Endothelial cell of umbilical vein (primary cell): ENCODE data around the gene FNDC8. TPM values are rescaled to one million over a fixed set of nuclear protein-coding genes. Genes with fewer than 3 reads are reported as not detected.
"Not testable (repeated sequence)": the region's sequence is repeated elsewhere in the genome, so short reads cannot be mapped to it uniquely, and the experiment has no call there.

ENCODE experiments used
- BruUV-seq: library from RNA; stranded (reverse); fragments of 400-500 nt; replicated peaks from 2 replicates; lab custom pipeline; 2021; lab: Mats Ljungman, UMichigan
- CTCF ChIA-PET: fragments of 300-600, 350-600 bp; sonication (Branson Sonifier 250); formaldehyde crosslinking; loops from one replicate; lab custom pipeline; 2021; ENCODE audit warnings: antibody characterized with exemption, inconsistent platforms; lab: Charles Lee
- POLR2A ChIA-PET: fragments of 300-600, 350-600 bp; sonication (Branson Sonifier 250); formaldehyde crosslinking; loops from one replicate; lab custom pipeline; 2021; ENCODE audit warnings: antibody characterized with exemption, inconsistent platforms; lab: Charles Lee
- DNase-seq: peaks from one replicate; pipeline ENCODE4 v3.0.0-alpha.2; 2011; ENCODE audit warnings: low read depth, low spot score
- FAIRE-seq: peaks from 2 replicates; lab custom pipeline; 2011; peaks lifted over from hg19 to GRCh38; lab: Jason Lieb, UNC
- H2AFZ ChIP-seq: 2 replicates; pipeline ENCODE4 v1.6.0; 2012; ENCODE audit warnings: low read depth, low read length, control low read depth, inconsistent platforms
- H3K27ac ChIP-seq: 2 replicates; pipeline ENCODE4 v1.5.1; 2011; ENCODE audit warnings: low read depth, mild to moderate bottlenecking, control low read depth, low read length, moderate library complexity; ENCODE audit not compliant: insufficient read depth
- H3K27me3 ChIP-seq, 2 experiments: 2 replicates each; pipeline versions ENCODE4 v1.6.0 to v1.6.1; 2011; ENCODE audit warnings: low read length in 2 of 2, mixed read lengths in 1 of 2; ENCODE audit not compliant: control insufficient read depth in 2 of 2, insufficient read depth in 2 of 2
- H3K36me3 ChIP-seq, 2 experiments: 2 replicates in 1 of 2; 3 replicates in 1 of 2; pipeline ENCODE4 v1.5.1; 2011; ENCODE audit warnings: low read length in 2 of 2, mild to moderate bottlenecking in 1 of 2, moderate library complexity in 1 of 2; ENCODE audit not compliant: control insufficient read depth in 2 of 2, insufficient read depth in 2 of 2; ENCODE audit errors: extremely low read depth in 1 of 2
- H3K4me1 ChIP-seq: 3 replicates; pipeline ENCODE4 v1.5.1; 2011; ENCODE audit warnings: mild to moderate bottlenecking, low read length; ENCODE audit not compliant: control insufficient read depth, insufficient read depth; ENCODE audit errors: extremely low read depth
- H3K4me2 ChIP-seq: 2 replicates; pipeline ENCODE4 v1.6.1; 2011; ENCODE audit warnings: low read length, control low read depth, mixed read lengths; ENCODE audit not compliant: insufficient read depth
- H3K4me3 ChIP-seq, 3 experiments: fragments of 200-600 bp in 1 of 3; sonication (generic), shearing (Covaris generic) in 1 of 3; replicated peaks in 1 of 3; 2 replicates each; pipeline ENCODE4 v1.5.1; 2011 to 2016; ENCODE audit warnings: control low read depth in 3 of 3, low read length in 3 of 3, mild to moderate bottlenecking in 2 of 3, inconsistent platforms in 1 of 3, low read depth in 1 of 3, moderate library complexity in 1 of 3; ENCODE audit not compliant: insufficient read depth in 1 of 3
- H3K79me2 ChIP-seq: 2 replicates; pipeline ENCODE4 v1.6.0; 2012; ENCODE audit warnings: low read length, inconsistent platforms; ENCODE audit not compliant: control insufficient read depth, insufficient read depth
- H3K9ac ChIP-seq: replicated peaks from 2 replicates; pipeline ENCODE3; 2011; ENCODE audit warnings: low read length, control low read depth; ENCODE audit not compliant: insufficient read depth; ENCODE audit errors: extremely low read depth
- H3K9me1 ChIP-seq: replicated peaks from 3 replicates; pipeline ENCODE4 v1.6.0; 2011; ENCODE audit warnings: mild to moderate bottlenecking, low read length; ENCODE audit not compliant: control insufficient read depth, insufficient read depth; ENCODE audit errors: extremely low read depth
- H3K9me3 ChIP-seq: replicated peaks from 2 replicates; pipeline ENCODE4 v1.5.1; 2012; ENCODE audit warnings: low read length, inconsistent platforms; ENCODE audit not compliant: control insufficient read depth, insufficient read depth
- H4K20me1 ChIP-seq: replicated peaks from 2 replicates; pipeline ENCODE3; 2011; ENCODE audit warnings: mild to moderate bottlenecking, low read length; ENCODE audit not compliant: control insufficient read depth, insufficient read depth; ENCODE audit errors: extremely low read depth
- CTCF ChIP-seq, 2 donors: IDR thresholded peaks; 1 replicate in 1 of 2; 2 replicates in 1 of 2; pipeline ENCODE4 v1.5.1; 2011; ENCODE audit warnings: low read length in 2 of 2, mild to moderate bottlenecking in 2 of 2, moderate library complexity in 2 of 2, control low read depth in 1 of 2, inconsistent platforms in 1 of 2, low read depth in 1 of 2; ENCODE audit not compliant: insufficient read depth in 1 of 2; ENCODE audit errors: extremely low read depth in 1 of 2
- EZH2 ChIP-seq: IDR thresholded peaks from 2 replicates; pipeline ENCODE4 v1.6.1; 2012; ENCODE audit warnings: borderline replicate concordance, low read depth, mild to moderate bottlenecking, moderate library complexity, low read length, inconsistent platforms; ENCODE audit not compliant: severe bottlenecking
- FOS ChIP-seq: IDR thresholded peaks from 2 replicates; pipeline ENCODE4 v1.6.1; 2011; ENCODE audit warnings: mild to moderate bottlenecking, low read length, moderate library complexity, borderline replicate concordance; ENCODE audit not compliant: insufficient read depth
- GATA2 ChIP-seq: IDR thresholded peaks from 2 replicates; pipeline ENCODE4 v1.7.0; 2011; ENCODE audit warnings: low read depth, mild to moderate bottlenecking, moderate library complexity, mixed read lengths, low read length; ENCODE audit not compliant: insufficient read length, insufficient read depth
- JUN ChIP-seq: IDR thresholded peaks from 2 replicates; pipeline ENCODE4 v1.6.1; 2011; ENCODE audit warnings: borderline replicate concordance, low read depth; ENCODE audit not compliant: insufficient read length, insufficient read depth
- MAX ChIP-seq: IDR thresholded peaks from 2 replicates; pipeline ENCODE4 v1.6.1; 2011; ENCODE audit not compliant: insufficient read depth, insufficient read length
- MYC ChIP-seq: IDR thresholded peaks from one replicate; pipeline ENCODE4 v1.6.1; 2011; ENCODE audit warnings: mild to moderate bottlenecking, low read depth, low read length
- POLR2A ChIP-seq: IDR thresholded peaks from 2 replicates; pipeline ENCODE4 v1.6.1; 2012; ENCODE audit warnings: low read depth, mild to moderate bottlenecking, control low read depth, low read length
- POLR2AphosphoS5 ChIP-seq: IDR thresholded peaks from 2 replicates; pipeline ENCODE4 v1.6.1; 2012; ENCODE audit warnings: low read depth, mild to moderate bottlenecking, control low read depth, low read length, moderate library complexity; ENCODE audit not compliant: insufficient read depth
- dilution Hi-C: fragments of 300-500 bp; cut with MboI; formaldehyde crosslinking; loops from one replicate; pipeline ENCODE4 v1.15.0; 2019; ENCODE audit warnings: low sequenced_read_pairs; ENCODE audit not compliant: extremely low pct_ligation_motif_present
- intact Hi-C: fragments of 100-400 bp; cut with micrococcal nuclease; formaldehyde crosslinking; loops from one replicate; pipeline ENCODE4 v1.10.0; 2022
- polyA plus RNA-seq, 4 experiments: library from polyadenylated mRNA; depleted of rRNA in 3 of 4; stranded (reverse) in 3 of 4; unstranded in 1 of 4; fragments of >200 nt; gene quantifications; 2 replicates each; pipeline versions ENCODE4 v1.2.1 to v1.2.3, GENCODE V29; 2011 to 2012; ENCODE audit warnings: missing spikeins in 1 of 4
- total RNA-seq: library from RNA; stranded (reverse); gene quantifications from 2 replicates; pipeline ENCODE4 v1.2.3, GENCODE V29; 2021

The FNDC8 gene
- total and polyA plus RNA-seq, 2 donors (not counting 3 experiments of a cell fraction or from before 2014, with no cell fraction given), result not detected

GRCh38 chr17:35171834-35172233 lies 50.4 kb downstream of the FNDC8 start:
- H3K4me1 ChIP-seq, result no peaks in the 10 kb centered on the region
- no TSS peak for BruUV-seq
- H3K9ac ChIP-seq, result no peak overlapping the region
- H3K4me3 ChIP-seq, result no peak overlapping the region
- POLR2A ChIA-PET, result no interaction called here
- no peak for DNase-seq
- no peak for FAIRE-seq
- TF ChIP-seq CTCF (IDR thresholded peaks at IDR 0.05; ENCODE audit: extremely low read depth in 1 of 2, insufficient read depth in 1 of 2, low read depth in 1 of 2, low read length in 2 of 2) (no peak), FOS (no peak), MYC (no peak), MAX (no peak), EZH2 (no peak), POLR2AphosphoS5 (no peak), JUN (no peak), POLR2A (no peak), GATA2 (no peak)
- no peak overlapping the region for H2AFZ ChIP-seq
- H3K4me2 ChIP-seq, result no peak overlapping the region
- H3K36me3 ChIP-seq, result no peaks in the 10 kb centered on the region
- H3K9me3 ChIP-seq, result no peaks in the 10 kb centered on the region
- dilution Hi-C loops (no loop called here), intact Hi-C loops (loop anchor here (1.0 to 10.0 kb wide), 6 partner anchors 70 to 575 kb away; partner anchors contain the start of genes SLFN12 and SLFN5)
- H3K9me1 ChIP-seq, result no peaks in the 10 kb centered on the region
- no peak overlapping the region for H3K27ac ChIP-seq
- CTCF ChIA-PET, result interaction anchor here (0.6 to 5.9 kb wide), 5 partner anchors 29 to 575 kb away, joined by 3 to 186 read pairs (median 6); partner anchors contain the start of genes SLFN12L and SLFN5
- peaks cover 0 to 3% of the 10 kb centered on the region in 2 experiments for H3K27me3 ChIP-seq
- no peaks in the 10 kb centered on the region for H4K20me1 ChIP-seq
- H3K79me2 ChIP-seq, result no peaks in the 10 kb centered on the region

- H3K9me1 ChIP-seq, H3K27me3 ChIP-seq, dilution Hi-C loops, H2AFZ ChIP-seq, H4K20me1 ChIP-seq, H3K4me3 ChIP-seq, H3K9ac ChIP-seq, H3K36me3 ChIP-seq, FAIRE-seq, H3K27ac ChIP-seq, H3K4me2 ChIP-seq, H3K79me2 ChIP-seq, BruUV-seq, H3K9me3 ChIP-seq, POLR2A ChIA-PET, H3K4me1 ChIP-seq, DNase-seq: not testable (repeated sequence)
- intact Hi-C loops, result loop anchor here (5.0 to 10.0 kb wide), 2 partner anchors 70 to 262 kb away; partner anchors contain the start of genes SLFN12 and SLFN5
- CTCF ChIA-PET, result interaction anchor here (0.8 to 5.9 kb wide), 2 partner anchors 85 to 363 kb away, joined by 3 to 186 read pairs; partner anchors contain the start of gene SLFN12L
Measured at GRCh38 chr17:35172321-35172720, 50.9 kb downstream of the FNDC8 start.
